Measurements from ENCODE around the gene SLC22A7. TPM values are rescaled to one million over a fixed set of nuclear protein-coding genes. Genes with fewer than 3 reads are reported as not detected.

Gene SLC22A7
- total RNA-seq, 1 experiment from 2014 or later, result not detected

DNA sequence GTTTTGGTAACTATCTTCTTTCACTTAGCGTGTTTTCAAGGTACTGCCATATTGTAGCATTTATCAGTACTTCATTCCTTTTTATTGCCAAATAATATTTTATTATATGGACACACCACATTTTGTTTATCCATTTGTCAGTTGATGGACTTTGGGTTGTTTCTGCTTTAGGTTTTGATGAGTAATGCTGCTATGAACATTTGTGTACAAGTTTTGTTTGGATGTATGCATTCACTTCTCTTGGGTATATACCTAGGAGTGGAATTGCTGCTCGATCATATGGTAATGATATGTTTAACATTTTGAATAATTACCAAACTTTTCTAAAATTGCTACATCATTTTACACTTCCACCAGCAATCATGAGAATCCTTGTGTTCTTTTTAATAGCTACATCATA lies 6.4 kb upstream of the SLC22A7 start:
- Histone ChIP-seq H3K79me2 (ENCODE audit: low read length) (no peaks in the 10 kb centered on the region), H3K27ac (ENCODE audit: low read length) (no peak overlapping the region), H4K20me1 (ENCODE audit: low read length) (no peaks in the 10 kb centered on the region), H3K9me2 (replicated peaks; ENCODE audit: low read length) (no peaks in the 10 kb centered on the region), H3K4me2 (ENCODE audit: low read length) (no peak overlapping the region), H3K9me3 (ENCODE audit: low read length) (no peaks in the 10 kb centered on the region), H3K9ac (ENCODE audit: low read length) (no peak overlapping the region), H3K36me3 (ENCODE audit: low read depth, low read length) (no peaks in the 10 kb centered on the region), H2AFZ (ENCODE audit: low read length) (no peak overlapping the region), H3K4me1 (ENCODE audit: insufficient read depth, low read length) (no peaks in the 10 kb centered on the region), H3F3A (ENCODE audit: low read length, unreplicated experiment) (no peaks in the 10 kb centered on the region), H3K27me3 (ENCODE audit: low read length) (no peaks in the 10 kb centered on the region), H3K4me3 (ENCODE audit: low read length) (no peak overlapping the region)
- ChIA-PET CTCF (interaction anchor here (0.6 kb wide), 1 partner anchor 17 kb away, joined by 3 read pairs; the partner anchor contains the start of gene CRIP3), POLR2A (ENCODE audit: unreplicated experiment) (no interaction called here)
- intact Hi-C loops (cut with micrococcal nuclease), result no loop called here
- TF ChIP-seq, protein P1, sequence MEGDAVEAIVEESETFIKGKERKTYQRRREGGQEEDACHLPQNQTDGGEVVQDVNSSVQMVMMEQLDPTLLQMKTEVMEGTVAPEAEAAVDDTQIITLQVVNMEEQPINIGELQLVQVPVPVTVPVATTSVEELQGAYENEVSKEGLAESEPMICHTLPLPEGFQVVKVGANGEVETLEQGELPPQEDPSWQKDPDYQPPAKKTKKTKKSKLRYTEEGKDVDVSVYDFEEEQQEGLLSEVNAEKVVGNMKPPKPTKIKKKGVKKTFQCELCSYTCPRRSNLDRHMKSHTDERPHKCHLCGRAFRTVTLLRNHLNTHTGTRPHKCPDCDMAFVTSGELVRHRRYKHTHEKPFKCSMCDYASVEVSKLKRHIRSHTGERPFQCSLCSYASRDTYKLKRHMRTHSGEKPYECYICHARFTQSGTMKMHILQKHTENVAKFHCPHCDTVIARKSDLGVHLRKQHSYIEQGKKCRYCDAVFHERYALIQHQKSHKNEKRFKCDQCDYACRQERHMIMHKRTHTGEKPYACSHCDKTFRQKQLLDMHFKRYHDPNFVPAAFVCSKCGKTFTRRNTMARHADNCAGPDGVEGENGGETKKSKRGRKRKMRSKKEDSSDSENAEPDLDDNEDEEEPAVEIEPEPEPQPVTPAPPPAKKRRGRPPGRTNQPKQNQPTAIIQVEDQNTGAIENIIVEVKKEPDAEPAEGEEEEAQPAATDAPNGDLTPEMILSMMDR (conservative IDR thresholded peaks at IDR 0.05; ENCODE audit: low read depth, low read length), result no peak
- TF ChIP-seq EZH2 (IDR thresholded peaks at IDR 0.05; ENCODE audit: low read length, unreplicated experiment) (no peak), EZH2phosphoT487 (IDR thresholded peaks at IDR 0.05; ENCODE audit: borderline replicate concordance, low read length) (no peak)
- DNase-seq (no peak), ATAC-seq (no peak)
- no TSS peak for BruUV-seq (replicated peaks)

DNA sequence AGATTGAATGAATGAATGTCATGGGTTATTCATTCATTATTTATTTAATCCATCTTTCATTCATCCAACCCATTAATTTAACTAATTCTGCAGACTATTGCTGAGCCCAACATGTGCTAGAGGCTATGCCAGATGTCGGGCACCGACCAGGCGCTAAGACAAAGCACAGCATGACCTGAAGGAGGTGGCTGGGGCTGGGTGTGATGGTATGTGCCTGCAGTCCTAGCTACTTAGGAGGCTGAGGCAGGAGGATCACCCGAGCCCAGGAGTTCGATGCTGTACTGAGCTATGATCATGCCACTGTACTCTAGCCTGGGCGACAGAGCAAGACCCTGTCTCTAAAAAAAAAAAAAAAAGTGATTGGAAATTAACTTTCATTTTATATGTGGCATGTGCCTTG lies 5.7 kb upstream of the SLC22A7 start:
- TF ChIP-seq, protein P1 (conservative IDR thresholded peaks at IDR 0.05; ENCODE audit: low read depth, low read length), result no peak
- TF ChIP-seq EZH2phosphoT487 (IDR thresholded peaks at IDR 0.05; ENCODE audit: borderline replicate concordance, low read length), result no peak
- TF ChIP-seq EZH2 (IDR thresholded peaks at IDR 0.05; ENCODE audit: low read length, unreplicated experiment), result no peak
- H3K27me3 ChIP-seq (ENCODE audit: low read length), result no peaks in the 10 kb centered on the region
- H3K36me3 ChIP-seq (ENCODE audit: low read depth, low read length), result no peaks in the 10 kb centered on the region
- H3K4me1 ChIP-seq (ENCODE audit: insufficient read depth, low read length), result no peaks in the 10 kb centered on the region
- no peak overlapping the region for H2AFZ ChIP-seq (ENCODE audit: low read length)
- no peaks in the 10 kb centered on the region for H4K20me1 ChIP-seq (ENCODE audit: low read length)
- intact Hi-C loops (cut with micrococcal nuclease), result no loop called here
- H3K4me2 ChIP-seq (ENCODE audit: low read length), result no peak overlapping the region
- no peak overlapping the region for H3K27ac ChIP-seq (ENCODE audit: low read length)
- POLR2A ChIA-PET (ENCODE audit: unreplicated experiment), result no interaction called here
- no peak overlapping the region for H3K9ac ChIP-seq (ENCODE audit: low read length)
- no peak for DNase-seq
- ATAC-seq, result no peak
- BruUV-seq (replicated peaks), result no TSS peak
- CTCF ChIA-PET, result no interaction called here
- no peaks in the 10 kb centered on the region for H3K79me2 ChIP-seq (ENCODE audit: low read length)
- H3K4me3 ChIP-seq (ENCODE audit: low read length), result no peak overlapping the region
- no peaks in the 10 kb centered on the region for H3K9me2 ChIP-seq (replicated peaks; ENCODE audit: low read length)
- H3F3A ChIP-seq (ENCODE audit: low read length, unreplicated experiment), result no peaks in the 10 kb centered on the region
- H3K9me3 ChIP-seq (ENCODE audit: low read length), result no peaks in the 10 kb centered on the region

DNA sequence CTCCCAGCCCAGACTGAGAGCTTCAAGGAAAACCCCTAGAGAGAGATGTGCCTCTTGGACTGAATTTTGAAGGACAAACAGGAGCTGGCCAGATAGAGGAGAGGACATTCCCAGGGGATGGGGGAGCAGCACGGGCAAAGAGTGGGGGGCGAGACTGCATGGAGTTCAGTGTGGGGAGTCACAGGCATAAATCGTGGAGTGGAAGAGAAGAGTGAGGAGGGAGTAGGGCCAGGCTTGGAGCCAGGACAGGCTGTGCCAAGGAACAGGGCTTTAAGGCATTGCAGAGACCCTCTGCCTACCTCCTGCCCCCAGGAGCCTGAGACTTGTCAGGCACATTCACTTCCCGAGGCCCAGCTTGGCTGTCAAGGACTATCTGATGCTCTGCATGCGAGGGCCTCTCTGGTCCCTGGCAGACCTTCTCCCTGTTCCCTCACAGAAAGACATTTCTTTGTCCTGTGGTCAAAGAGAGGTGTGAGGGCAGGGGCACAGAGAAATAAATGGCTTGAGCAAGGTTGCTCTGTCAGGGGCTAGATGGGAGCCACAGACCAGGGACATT lies 5.2 kb upstream of the SLC22A7 start:
- H3K79me2 ChIP-seq (ENCODE audit: low read length), result no peaks in the 10 kb centered on the region
- no peaks in the 10 kb centered on the region for H3K9me2 ChIP-seq (replicated peaks; ENCODE audit: low read length)
- POLR2A ChIA-PET (ENCODE audit: unreplicated experiment), result no interaction called here
- H4K20me1 ChIP-seq (ENCODE audit: low read length), result no peaks in the 10 kb centered on the region
- DNase-seq (no peak), ATAC-seq (no peak)
- H3K27ac ChIP-seq (ENCODE audit: low read length), result no peak overlapping the region
- no peak overlapping the region for H2AFZ ChIP-seq (ENCODE audit: low read length)
- TF ChIP-seq, protein P1 (conservative IDR thresholded peaks at IDR 0.05; ENCODE audit: low read depth, low read length), result no peak
- TF ChIP-seq EZH2 (IDR thresholded peaks at IDR 0.05; ENCODE audit: low read length, unreplicated experiment) (no peak), EZH2phosphoT487 (IDR thresholded peaks at IDR 0.05; ENCODE audit: borderline replicate concordance, low read length) (no peak)
- H3K9me3 ChIP-seq (ENCODE audit: low read length), result no peaks in the 10 kb centered on the region
- no peak overlapping the region for H3K4me2 ChIP-seq (ENCODE audit: low read length)
- no peak overlapping the region for H3K9ac ChIP-seq (ENCODE audit: low read length)
- no peaks in the 10 kb centered on the region for H3F3A ChIP-seq (ENCODE audit: low read length, unreplicated experiment)
- CTCF ChIA-PET, result no interaction called here
- H3K4me3 ChIP-seq (ENCODE audit: low read length), result no peak overlapping the region
- intact Hi-C loops (cut with micrococcal nuclease), result no loop called here
- H3K4me1 ChIP-seq (ENCODE audit: insufficient read depth, low read length), result no peaks in the 10 kb centered on the region
- BruUV-seq (replicated peaks), result no TSS peak
- H3K27me3 ChIP-seq (ENCODE audit: low read length), result no peaks in the 10 kb centered on the region
- no peaks in the 10 kb centered on the region for H3K36me3 ChIP-seq (ENCODE audit: low read depth, low read length)
